Anterior cingulate cortex (tissue), 58 donors: ENCODE measurements around the gene SEC16A.
"Not testable (repeated sequence)": the region's sequence is repeated elsewhere in the genome, so short reads cannot be mapped to it uniquely, and the experiment has no call there.

Experiments
- DNase-seq, 58 donors: peaks; one replicate each; lab custom pipeline; 2025; lab: John Stamatoyannopoulos, UW

SEC16A gene

DNA sequence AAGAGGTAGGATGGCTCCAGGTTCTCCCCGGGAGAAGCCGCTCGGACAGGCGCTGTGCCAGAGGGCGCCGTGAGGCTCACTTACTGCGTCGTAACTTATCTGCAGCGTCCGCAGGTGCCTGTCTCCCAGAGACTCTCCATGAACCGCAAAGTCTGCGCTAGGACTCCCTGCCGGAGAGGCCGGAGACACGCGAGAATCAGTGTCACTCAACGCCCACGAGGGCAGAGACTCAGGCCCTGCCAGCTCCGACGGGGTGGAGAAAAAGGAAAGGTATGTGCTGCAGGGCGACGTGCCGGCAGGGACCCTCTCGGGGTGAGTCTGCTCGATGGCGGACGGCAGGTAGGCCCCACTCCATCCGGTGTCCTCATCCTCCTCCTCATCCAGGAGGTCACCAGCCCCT, 75.8 kb downstream of the SEC16A start:
- not testable (repeated sequence) for DNase-seq

DNA sequence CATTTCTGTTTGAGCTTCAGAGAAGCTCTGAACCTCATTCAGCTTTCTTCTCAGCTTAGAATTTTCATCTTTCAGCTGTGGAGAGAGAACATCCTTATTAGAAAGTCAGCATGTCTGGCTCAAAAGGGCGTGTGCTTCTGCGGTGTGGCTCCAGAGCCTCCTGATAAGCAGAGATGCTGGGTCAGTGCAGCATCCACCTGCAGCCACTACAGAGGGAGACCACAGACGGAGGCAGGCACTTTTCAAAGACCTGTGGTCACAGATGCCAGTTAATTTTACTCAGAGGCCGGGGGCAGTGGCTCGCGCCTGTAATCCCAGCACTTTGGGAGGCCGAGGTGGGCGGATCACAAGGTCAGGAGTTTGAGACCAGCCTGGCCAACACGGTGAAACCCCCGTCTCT, 76.9 kb downstream of the SEC16A start:
- DNase-seq: not testable (repeated sequence)

DNA sequence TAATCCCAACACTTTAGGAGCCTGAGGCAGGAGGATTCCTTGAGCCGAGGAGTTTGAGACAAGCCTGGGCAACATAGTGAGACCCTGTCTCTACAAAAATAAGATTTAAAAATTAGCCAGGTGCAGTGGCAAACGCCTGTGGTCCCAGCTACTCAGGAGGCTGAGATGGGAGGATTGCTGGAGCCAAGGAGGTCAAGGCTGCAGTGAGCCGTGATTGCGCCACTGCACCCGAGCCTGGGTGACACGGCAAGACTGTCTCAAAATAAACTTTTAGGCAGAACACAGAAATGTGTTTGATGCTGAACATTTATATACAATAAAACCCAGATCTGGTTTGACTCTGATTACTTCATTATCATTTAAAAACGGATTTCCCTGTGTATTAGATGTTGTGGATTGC, 77.4 kb downstream of the SEC16A start:
- DNase-seq: no peak

DNA sequence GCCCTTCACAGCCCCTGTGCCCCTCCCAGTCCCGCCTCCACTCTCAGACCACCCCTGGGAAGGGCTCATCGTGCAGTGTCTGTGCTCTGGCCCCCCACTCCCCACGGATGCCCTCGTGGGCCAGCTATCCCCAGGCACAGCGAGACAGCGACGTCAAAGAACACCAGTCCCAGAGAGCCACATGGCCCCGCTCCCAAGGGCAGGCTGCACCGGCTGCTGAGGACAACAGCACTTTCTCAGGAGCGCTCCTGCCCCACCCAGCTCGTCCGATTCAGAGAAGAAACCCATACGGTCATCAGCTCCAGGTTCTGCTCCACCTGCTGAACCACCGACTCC, 78.1 kb downstream of the SEC16A start:
- no peak for DNase-seq

DNA sequence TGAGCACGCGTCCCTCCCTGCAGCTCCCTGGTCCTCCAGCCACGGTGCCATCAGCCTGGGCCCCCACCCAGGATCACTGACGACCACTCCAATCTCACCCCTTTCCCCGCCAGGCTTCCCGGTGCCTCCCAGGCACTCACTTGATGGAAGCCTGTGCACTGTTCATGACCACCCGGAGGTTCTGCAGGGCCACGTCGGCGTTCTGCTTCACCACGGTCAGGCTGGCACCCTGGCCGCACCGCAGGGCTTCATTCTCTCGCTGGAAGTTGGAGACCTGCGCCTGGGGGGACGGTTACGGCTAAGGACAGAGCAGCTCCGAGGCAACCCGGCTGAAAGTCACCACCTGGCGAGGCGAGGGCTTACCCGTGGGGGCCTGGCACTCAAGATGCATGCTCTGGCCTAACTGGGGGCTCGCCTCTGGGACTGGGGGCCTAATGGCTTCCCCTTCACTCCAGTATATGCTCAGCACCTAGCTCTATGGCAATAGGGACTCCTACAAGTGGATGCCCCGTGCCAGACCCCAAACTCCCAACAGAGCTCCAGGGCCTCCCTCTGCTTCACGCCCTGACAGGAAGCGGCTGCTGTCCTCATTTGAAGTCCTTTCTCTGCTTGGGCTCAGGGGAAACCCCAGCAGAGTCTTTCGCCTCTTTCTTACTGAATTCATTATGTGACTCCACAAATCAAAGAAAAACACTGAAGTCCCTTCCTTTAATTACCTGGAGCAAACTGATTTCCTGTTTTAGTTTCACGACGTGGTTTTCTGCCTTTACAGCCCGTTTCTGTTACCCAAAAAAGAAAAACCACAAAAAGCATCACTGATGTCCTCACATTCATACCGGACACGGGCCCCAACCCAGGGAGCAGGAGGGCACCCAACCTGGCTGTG, 78.7 kb downstream of the SEC16A start:
- no peak for DNase-seq

DNA sequence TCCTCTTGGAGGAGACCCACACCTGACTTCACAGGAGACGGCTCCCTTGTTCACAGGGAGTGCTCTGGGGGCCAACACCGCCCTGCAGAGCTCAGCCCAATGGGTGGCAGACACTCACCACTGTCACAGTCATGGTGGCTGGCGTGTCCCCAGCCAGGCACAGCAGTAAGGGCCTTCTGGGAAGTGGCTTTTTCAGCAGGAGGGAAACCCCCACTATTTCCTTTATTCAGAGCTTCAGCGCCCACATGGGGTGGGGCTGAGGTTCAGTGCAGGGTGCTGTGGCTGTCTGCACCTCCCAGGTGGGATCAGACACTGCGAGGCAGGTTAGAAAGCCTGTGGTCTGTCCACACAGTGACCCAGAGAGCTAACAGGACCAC, 79.3 kb downstream of the SEC16A start:
- DNase-seq: no peak

DNA sequence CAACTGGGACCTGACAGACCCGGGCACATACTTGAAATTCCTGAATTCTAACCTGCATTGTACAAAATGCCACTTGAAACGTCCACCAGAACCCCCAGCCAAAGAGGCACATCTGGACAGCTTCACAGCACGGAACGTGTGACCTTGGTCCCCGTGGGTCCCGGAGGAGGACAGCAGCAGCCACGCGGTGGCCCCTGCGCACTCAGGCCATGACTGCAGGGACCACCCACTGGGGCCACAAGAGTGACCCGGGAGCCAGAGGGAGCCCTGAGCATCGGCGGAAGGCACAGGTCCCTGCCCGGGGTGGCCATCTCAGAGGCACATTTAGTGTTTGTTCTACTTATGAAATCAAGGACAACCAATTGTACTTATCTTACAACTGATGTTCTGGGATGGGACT, 80.8 kb downstream of the SEC16A start:
- DNase-seq: no peak

DNA sequence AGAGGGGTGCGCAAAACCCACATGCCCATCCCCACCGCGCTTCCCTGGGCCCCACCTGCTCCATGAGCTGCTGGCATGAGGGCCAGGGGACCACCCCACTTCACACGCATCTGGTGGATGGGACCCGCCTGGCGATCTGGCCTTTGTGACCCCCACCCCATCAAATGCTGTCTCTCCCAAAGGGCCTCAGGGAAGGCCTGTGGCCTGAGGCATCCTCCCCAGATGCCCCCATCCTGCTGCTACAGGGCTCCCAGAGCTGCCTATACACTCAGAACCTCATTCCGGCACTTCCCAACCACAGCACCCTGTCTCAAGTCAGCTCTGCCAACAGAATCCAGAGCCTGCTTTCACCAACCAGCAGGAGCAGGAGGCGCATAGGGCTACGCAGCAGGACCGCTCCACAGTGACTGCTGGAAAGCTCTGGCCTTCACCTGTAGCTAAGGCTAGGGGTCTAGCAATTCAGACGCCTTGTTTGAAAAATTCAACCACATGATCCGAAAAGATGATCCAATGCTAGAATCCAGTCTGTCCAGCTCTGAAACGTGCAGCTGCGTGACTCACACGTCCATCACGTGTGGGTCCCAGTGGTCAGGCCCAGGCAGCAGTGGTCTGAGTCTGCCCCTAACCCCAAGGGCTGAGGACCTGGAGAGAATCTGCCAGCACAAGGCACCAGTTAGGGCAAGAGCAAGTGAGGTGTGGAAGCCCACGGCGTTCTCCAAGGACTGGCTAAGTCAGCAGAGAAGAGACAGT, 81.5 kb downstream of the SEC16A start:
- no peak for DNase-seq

DNA sequence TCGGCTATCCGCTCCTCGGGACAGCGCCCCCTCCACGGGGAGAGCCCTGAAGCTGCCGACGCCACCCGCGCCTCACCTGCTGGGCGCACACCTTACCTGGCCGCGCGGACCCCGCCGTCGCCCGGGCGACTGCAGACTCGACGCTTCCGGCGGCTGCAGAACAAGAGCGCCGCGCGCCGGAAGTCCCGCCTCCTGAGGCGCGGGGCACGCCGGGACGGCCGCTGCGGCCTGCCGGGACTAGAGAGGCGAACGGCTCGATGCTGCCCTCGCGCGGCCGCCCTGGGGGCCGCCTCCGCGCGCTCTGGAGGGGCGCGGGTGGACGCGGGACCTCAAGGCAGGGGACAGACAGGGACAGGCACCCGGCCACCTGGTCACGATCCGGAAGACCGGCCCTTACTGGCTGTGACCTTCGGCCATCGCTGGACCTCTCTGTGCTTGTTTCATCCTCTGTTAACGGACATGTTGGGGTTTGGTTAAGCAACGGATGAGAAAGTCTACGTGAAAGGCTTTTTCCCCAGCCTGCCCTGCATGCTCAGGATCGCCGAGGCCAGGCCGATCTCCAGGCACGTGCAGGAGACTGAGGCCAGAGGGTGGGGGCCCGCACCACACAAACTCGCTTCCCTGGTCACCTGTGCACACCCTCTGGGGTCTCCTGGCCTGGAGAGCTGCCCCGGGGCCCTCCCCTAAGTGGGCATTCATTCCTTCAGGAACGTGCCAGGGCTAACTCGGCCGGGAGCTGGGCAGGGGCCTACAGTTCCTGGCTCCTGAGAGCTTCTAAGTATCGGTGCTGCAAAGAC, 82.6 kb downstream of the SEC16A start, which contains the start of gene SNAPC4:
TSS of gene SNAPC4 (minus strand) at position 133 of the 797 bp plus-strand sequence. CDS start 1,742 bp downstream, outside the sequence.
- peak in 57 of 58 donors; percentile 9 to 88 (median 70) for DNase-seq

DNA sequence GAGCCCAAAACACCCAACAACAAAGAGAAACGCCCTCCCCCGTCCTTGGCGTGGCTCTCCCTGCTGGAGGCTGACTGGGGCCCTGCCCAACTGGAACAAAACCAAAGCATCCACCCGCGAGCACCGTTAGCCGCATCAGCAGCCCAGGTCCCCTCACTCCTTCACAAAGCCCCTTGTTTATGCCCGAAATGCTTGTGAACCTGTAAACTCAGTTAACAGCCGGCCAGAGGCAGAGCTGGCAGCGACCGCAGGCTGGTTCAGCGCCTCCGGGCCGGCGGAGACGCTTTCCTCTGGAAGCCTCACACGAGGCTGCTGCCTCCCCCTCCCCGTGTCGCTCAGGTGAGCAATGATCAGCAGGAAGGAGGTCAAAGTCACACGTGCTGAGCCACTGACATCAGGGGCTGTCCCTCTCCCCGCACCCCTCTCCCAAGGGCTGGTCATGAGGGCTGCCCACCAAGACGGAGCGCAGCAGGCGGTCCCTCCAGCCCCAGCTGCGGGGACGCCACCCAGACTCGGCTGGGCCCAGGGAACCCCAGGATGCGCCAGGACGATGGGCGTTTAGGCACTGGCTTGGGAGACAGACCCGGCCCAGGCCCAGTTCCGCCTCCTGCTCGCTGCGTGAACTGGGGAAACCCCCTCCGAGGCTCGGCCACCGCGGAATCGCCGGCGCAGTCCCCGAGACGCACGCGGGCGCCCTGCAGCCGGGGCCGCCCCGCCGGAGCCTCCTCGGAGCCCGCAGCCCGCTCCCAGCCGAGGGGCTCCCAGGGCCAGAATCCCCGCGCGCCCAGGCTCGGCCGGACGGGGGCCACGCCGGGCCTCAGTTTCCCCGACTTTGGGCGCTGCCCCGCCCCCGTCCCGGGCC, 83.4 kb downstream of the SEC16A start:
- DNase-seq: peak in 1 of 58 donors; percentile 2

DNA sequence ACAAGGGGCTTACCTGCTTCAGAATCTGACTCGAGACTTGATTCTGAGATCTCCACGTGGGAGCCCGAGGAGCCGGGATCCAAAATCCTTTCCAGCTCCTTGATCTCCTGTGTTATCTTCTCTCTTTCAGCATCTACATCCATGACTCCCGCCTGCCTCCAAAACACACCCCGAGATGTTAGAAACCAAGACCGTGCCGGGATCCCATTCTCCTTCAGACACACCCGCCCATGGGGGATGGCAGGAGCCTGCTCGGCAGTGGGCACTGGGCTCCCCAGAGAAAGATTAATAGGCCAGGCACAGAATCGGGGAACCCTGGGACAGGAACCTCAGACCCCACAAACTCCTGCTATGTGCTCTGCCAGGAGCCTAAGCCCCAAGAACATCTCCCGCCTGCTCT, 84.6 kb downstream of the SEC16A start:
- DNase-seq: no peak

DNA sequence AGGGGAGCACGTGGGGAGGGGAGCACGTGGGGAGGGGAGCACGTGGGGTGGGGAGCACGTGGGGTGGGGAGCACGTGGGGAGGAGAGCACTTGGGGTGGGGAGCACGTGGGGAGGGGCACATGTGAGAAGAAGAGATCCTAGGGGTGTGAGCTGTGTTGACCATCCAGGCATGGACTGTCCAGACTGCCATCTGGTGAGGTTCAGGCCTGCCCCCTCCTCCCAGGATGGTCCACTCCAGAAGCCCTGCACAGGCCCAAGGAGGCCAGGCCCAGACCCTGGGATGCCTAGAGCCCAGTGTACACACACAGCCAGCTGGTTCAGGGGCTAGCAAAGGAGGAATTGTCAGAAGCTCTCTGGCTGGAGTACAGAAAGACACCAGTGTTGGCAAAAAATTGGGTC, 85.2 kb downstream of the SEC16A start:
- no peak for DNase-seq

DNA sequence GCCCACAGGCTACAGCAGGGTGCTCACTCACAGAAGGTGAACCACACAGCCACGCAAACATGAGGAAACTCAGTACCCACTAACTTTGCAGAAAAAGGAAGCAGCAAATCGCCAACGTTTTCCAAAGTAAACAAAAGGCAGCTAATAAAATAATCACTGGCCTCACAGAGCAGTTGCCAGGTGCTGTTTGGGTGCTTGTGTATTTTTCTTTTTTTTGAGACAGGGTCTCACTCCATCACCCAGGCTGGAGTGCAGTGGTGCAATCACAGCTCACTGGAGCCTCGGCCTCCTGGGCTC, 86.7 kb downstream of the SEC16A start:
- DNase-seq: no peak

DNA sequence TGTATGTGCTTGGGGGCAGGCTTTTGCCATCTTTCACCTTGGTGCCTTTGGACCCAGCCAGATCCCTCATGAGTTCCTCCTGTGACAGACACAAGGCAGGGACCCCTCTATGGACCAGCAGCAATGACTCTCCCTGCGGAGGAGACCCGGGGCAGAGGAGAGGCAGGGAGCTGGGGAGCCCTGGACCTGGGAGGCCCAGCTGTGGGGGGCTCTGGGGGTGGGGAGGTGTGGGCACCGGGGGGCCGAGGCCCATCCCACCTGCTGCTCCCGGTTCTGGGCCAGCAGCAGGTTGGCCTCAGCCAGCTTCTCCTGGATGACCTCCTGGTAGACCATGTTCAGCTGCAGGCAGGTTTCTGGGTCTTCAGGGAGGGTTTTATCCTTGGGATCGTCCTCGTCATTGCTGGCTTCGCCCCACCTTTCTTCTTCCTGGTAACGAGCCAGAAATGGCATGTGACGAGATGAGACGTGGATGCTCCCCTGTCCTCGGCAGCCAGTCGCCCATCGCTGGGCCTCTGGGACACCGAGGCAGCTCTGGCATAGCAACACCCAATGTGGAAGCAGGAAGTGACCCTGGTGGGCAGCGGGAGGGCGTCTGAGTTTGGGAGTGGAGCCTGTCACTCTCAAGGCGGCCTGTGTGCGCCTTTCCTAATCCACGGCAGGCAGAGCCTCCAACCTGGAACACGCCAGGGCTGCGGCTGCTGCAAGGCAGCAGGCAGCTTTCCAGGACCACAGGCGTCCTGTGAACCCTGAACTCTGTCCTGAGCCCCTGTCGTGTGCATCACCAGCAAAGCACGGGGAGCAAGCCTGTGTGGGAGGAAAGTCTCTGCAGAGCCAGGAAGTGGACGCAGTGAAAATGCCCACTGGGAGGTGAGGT, 87.3 kb downstream of the SEC16A start:
- no peak for DNase-seq

DNA sequence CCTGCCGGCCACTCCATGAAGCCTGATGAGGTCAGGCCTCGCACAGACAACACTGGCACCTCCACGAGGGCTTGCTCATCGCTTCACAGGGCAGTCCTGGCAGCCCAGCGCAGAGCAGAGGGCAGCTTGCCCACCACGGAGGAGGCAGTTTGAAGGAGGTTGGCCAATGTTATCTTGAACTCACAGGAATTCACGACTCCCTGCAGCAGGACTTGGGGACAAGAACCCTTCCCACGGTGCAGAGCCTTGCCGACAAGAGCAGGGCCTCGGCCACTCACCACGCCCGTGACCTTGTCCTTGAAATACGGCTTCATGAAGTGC, 87.9 kb downstream of the SEC16A start:
- DNase-seq: no peak

DNA sequence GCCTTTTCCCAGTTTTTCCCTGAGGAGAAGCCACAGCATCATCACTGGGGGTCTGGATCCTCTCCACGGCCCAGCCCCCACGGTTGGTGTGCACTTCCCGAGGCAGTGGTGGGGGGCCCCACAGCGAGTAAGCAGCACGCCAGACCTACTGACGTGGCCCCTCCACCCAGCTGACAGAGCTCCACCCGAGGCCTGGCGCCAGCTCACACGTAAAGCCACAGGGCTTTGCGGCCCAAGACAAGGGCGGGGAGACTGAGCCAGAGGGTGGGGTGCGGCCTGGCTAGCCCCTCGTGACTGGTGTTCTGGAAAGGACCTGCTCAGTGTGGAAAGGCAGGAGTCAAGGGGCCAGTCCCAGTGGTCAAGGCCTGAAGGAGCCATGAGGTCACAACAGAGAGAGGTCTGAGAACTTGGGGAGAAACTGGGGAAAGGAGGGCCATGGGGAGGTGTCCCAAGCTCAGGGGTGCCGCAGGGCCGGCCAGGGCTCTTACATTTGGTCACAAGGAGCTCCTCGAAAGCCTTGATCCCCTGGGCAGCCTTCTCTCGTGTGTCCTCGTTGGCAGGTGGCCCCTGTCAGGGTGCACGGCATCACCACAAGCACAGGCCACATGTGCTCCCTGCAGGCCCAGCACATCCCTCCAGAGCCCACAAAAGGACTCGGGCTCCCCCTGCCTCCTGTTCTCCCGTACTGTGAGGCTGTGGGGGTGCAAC, 88.4 kb downstream of the SEC16A start:
- no peak for DNase-seq

DNA sequence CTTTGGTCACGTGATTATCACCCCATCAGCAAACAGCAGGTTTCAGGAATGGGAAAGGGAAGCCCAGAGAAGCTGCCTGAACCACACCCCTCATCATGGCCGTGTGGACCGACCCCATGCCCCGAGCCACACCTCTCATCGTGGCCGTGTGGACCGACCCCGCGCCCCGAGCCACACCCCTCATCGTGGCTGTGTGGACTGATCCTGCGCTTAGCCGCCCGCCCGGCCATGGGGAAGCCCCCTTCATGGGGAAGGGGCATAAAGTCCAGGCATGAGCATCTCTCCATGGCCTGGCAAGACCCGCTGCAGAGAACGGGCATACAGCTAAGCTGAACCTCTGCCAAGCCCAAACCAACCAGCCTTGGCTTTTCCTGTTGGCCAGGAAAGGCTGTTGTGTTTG, 89.3 kb downstream of the SEC16A start:
- DNase-seq: no peak

DNA sequence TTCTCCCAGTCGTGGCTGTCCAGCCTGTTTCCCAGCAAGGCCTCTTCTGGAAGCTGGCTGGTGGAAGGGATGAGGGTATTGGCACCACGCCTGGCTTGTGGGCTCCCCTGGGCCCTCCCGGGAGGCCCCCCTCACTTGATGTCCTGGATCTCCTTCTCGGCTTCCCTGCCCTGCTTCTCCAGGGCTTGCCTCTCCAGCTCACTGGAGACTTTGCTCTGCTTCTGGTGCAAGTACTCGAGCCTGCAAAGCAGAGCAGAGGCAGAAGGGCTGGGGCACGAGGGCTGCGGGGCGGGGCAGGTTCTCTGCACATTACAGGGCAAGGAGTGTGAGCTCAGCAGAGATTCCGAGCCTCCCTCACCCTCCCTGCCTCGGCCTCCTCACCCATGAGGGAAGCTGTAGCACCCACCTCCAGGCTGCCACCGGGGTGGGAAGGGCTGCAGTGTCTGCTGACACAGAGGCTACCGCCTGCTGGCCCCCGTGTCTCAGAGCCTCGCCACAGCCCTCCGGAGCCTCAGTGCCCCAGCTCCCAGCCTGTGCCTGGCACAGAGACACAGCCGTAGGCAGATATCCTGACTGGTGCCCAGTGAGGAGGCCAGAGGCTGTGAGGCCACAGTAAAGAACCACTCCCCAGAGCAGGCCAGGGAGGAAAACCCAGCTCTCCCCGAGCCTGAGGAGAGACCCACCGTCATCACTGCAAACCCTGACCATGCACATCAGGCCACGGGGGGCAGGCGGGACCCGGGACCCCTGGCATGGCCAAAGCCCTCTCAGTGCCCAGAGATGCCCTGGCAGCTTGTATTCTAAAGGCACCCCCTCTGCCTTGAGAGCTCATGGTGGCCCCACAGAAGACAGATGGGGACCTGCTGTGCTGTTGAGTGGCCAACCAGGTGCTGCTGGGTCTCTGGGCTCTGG, 90.0 kb downstream of the SEC16A start:
- DNase-seq: peak in 1 of 58 donors; percentile 22
